CD4-positive, alpha-beta T cell treated with Interferon alpha-2 for 1 hour (primary cell): ENCODE measurements around the gene PITPNB.
A peak's percentile ranks its signal among the peaks of the same experiment; 100 is the strongest.

Experiments used
- DNase-seq, 2 donors: peaks; one replicate each; pipeline ENCODE4 v3.0.0-alpha.2; 2020 to 2022

Gene PITPNB

DNA sequence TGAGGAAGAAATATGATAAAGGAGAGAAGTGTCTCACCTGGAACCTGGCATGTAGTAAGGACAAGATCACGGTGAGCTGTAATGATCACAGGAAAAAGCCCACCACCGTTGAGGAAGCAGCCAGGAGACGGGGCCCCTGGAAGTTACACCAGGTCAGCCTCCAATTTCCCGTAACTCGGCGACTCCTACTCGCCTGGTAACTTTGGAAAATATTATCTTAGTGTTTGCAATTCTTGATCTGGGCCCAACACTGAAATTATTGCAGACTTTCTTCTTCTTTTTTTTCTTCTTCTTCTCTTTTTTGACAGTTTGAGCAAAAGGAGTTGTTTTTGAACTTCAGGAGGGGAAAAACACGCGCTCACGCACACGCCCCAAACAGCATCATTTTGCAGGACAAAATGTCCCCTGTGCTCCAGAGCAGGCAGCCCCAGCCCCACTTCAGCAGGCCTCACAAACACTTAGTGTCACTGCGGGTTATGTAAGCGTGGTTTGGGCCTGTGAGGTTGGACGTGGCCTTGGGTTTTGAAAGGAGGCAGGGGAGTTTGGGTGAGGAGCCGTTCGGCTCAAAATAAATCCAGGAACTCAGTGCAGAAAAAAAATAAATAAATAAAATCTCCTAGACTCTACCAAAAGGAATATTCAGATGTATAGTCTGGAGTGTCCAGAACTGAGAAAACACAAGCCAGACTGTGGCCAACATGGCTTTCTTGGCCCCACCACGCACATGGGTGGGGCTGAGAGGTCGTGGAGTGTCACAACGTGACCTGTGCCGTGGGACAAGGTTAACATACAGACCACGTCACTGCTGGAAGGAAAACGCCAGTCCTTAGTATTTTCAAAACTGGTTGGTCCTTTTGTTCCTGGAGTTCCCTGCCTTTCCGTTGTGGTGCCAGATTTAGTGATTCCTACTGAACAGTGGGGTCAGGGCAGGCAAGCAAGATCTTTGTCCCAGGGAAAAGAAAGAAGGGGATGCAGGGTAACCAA, 91.2 kb downstream of the PITPNB start:
- DNase-seq: no peak

GRCh38 chr22:27825174-27825573, 93.9 kb downstream of the PITPNB start:
- no peak for DNase-seq

- DNase-seq: no peak
These were observed 95.8 kb downstream of the PITPNB start for GRCh38 chr22:27823221-27823620.

GRCh38 chr22:27820896-27821866, 97.9 kb downstream of the PITPNB start:
- DNase-seq: no peak

DNA sequence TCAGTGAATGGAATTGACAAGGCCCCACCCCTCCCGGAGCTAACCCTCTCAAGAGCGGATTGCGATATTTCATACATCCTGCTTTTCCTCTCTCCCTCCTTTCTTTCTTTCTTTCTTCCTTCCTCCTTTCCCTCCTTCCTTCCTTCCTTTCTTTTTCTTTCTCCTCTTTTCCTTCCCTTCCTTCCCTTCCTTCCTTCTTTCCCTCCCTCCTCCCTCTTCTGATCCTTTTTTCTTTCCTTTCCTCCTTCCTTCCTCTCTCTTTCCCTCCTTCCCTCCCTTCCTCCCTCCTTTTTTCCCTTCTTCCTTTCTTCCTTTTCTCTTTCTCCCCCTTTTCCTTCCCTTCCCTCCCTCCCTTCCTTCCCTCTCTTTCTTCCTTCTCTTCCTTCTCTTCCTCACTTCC, 102.5 kb downstream of the PITPNB start:
- DNase-seq: no peak

DNA sequence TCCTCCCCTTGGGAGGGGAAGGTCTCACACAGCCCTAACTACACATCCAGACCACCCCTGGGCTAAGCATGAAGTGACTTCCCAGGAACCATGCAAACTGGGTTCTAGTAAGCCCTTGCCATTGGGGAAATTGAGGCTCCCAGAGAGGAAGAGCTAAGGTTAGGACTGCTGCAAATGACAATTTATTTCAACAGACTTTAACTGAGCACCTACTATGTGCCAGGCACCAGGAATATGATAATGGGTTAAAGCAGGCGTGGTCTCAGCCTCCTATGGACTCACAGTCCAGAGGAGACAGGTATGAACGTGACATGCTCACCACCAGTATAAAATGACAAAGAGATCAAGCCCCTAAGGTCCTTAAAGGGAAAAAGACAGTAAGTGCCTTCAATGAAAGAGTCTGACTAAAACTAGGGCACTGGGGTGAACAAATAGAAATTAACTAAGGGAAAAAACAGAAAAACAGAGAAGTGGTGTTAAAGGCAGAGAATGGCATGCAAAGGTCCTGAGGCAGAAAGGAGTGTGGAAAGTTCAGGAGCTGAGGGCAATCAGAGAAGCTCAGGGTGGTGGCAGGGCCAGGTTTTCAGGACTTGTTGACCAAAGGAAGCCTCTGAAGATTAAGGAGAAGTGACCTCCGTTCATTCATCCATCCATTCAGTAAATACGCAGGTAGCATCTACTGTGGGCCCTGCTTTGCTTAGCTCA, 103.1 kb downstream of the PITPNB start:
- no peak for DNase-seq

DNA sequence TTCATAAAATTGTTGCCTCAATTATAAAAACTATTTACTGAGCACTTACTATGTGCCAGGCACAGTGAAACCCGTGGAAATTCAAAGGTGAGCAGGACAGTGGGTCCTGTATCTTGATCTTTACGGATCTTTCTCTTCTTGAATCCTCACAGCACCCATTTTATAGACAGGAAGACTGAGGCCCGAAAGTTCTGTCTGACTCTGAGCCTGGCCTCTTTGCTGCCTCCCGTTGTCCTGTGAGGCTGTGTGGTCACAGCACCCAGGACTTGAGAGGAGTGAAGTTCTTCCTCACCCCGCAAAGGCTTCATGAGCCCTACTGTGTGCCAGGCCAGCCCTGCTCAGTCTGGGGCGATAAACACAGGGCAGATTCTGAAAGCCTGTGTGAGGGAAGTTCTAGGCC, 104.1 kb downstream of the PITPNB start:
- DNase-seq: no peak

DNA sequence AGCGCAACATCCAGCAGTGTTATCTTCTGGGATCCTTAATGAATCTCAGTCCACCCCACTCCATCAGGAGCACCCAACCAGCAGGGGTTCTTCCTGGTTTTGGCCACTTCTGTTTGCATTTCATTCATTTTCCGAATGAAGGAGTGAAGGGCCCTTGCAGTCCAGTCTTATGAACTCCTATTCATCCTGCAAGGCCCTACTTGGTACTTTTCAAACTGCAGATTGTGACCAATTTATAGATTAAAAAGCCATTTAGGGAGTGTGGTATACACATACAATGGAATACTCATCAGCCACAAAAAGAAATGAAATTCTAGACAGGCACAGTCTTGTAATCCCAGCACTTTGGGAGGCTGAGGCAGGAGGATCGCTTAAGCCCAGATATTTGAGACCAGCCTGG, 107.3 kb downstream of the PITPNB start:
- no peak for DNase-seq

GRCh38 chr22:27810609-27811151, 108.4 kb downstream of the PITPNB start:
- DNase-seq: no peak

DNA sequence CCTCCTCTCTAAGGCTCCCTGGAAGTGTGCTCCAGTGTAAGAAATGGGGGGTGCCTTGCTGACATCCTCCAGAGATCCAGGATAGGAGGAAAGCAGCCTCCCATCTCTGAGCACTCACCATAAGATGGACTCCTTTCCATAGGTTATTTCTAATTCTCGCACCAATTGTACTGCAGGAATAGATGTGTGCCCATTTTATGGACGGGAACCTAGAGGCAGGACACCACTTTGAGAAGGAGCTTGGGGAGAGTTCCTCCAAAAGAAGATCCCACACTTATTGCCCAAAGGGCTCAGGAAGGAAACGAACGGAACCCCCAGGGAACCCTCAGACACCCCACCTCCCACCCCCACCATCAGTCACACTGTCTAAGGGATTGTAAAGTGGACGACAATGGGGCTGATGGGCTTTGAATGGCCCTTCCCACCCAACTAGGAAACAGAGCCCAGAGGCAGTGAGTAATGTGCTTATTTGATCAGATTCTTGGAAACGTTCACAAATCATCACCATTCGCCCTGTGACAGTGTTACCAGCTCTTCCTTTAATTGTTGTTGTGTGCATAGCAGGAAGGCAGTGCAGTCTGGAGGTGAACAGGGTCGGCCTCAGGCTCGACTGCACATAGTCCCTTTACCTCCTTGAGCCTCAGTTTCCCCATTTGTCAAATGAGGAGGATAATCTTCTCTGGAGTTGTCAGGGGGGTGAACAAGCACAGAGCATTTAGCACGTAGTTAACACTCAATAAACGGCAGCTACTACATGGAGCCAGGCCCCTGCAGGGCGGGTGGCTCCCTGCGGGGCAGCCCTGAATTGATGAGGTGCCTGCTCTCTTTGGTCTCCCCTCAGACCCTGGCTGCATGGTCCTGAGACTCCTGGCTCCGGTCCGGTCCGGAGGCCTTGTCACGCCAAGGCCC, 109.1 kb downstream of the PITPNB start:
- DNase-seq: no peak

DNA sequence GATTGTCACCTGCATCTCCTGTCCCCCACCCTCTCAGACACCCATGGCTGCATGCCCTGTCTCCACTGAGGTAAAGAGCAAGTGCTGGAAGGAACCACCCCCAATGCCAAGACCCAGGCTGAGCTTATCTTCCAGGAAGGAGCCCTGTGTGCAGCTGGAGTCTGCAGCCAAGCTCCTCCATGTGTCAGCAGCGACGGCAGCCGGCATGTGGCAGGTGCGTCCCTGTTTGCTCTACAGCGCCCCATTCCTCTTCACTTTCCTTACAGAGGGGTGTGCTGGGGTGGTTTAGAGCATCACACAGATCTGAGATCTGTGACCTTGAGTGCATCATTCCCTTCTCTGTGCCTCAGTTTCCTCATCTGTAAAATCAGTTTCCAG, 109.8 kb downstream of the PITPNB start:
- DNase-seq: no peak

- DNase-seq: no peak
These were observed 110.4 kb downstream of the PITPNB start for GRCh38 chr22:27808451-27809225.

DNA sequence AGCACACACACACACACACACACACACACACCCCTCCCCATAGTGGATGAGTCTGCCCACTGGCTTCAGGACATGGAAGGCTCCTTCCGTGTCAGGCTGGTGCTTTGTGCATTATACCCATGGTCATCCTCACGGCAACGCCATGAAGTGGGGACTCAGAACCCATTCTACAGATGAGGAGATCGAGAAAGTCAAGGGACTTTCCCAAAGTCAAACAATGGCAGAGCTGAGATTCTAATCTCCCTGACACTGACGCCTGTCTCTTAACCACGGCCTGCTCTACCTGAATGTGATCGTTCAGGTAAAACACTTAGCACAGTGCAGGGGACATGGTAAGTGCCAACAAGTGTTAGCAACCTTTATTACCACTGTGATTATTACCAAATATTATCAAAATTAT, 113.2 kb downstream of the PITPNB start:
- no peak for DNase-seq

- DNase-seq: peak; percentile 41 to 64
These were observed 114.4 kb downstream of the PITPNB start for GRCh38 chr22:27804470-27805297.

DNA sequence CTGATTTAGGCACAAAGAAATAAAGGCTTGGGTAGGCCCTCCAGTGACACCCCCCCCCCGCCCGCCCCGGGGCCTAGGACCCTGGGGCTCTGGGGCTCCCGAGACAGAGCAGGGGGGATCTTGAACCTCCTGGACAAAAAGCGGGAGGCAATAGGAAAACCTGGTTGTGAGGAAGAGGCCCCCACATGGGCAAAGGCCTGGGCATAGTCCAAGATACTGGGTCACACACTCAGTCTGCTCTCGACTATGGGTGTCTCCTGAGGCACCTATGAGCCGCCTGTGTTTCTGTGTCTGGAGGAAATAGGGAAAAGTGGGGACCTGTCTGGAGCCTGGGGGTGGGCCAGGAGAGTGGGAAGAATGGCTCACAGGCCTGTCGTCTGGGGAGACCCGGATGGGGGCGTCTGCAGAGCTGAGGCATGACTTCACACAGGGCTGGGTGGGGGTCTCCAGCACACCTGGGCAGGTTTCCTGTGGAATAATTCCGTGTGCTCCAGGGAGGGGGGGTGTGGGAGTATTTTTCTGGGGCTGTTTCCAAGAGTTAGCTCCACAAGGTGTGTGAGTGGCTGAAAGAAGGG, 115.1 kb downstream of the PITPNB start:
- DNase-seq: no peak

DNA sequence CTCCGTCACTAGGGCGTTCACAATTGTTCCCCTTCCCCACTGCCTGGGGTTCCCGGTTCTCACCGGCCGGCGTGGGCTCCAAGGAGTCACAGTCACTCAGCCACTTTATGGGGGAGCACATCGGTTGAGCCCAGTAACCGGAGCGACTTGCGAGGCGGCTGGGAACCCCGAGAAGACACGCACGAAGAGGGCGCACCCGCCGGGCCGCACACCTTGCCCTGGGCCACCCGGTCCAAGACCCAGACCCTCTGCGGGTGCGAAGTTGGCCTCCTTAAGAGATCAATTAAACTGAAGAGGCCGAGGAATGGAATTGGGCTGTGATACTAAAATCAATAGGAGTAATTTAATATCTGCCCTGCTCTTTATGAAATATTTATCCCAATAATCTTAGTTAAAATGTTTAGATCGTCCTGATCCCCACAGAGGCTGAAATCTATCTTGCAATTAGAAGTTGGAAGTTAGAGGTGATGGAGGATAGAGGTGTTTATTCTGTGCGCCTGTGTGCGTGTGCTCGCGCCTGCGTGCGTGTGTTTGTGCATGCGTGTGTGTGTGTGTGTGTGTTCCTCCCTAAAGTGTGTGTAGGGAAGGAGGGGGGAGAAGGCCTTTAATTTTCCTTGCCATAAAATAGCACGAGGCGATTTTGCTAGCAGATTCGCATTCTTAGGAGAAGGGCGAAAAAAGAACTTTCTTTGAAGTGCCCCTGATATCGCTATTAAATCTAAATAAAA, 116.5 kb downstream of the PITPNB start:
- no peak for DNase-seq
